PFSK-1 (cell line): ENCODE results near the gene ST6GALNAC1.

Experiments used
- FOXP2 ChIP-seq: optimal IDR thresholded peaks from 2 replicates; pipeline ENCODE3; 2011; ENCODE audit warnings: borderline replicate concordance, control low read depth, inconsistent platforms; ENCODE audit not compliant: insufficient read depth; ENCODE audit errors: extremely low read length, extremely low read depth
- POLR2AphosphoS5 ChIP-seq: IDR thresholded peaks from 2 replicates; pipeline ENCODE4 v1.6.1; 2012; ENCODE audit warnings: low read depth, mild to moderate bottlenecking, control low read depth, low read length, moderate library complexity
- SIN3A ChIP-seq: IDR thresholded peaks from 2 replicates; pipeline ENCODE4 v1.6.1; 2012; ENCODE audit warnings: mild to moderate bottlenecking, low read length, moderate library complexity, borderline replicate concordance; ENCODE audit not compliant: insufficient read depth
- TAF1 ChIP-seq: IDR thresholded peaks from 2 replicates; pipeline ENCODE4 v1.6.1; 2012; ENCODE audit warnings: low read length, control low read depth, borderline replicate concordance; ENCODE audit not compliant: insufficient read depth
- TF ChIP-seq, protein P1 (sequence below), 2 experiments: IDR thresholded peaks; 2 replicates each; pipeline versions ENCODE4 v1.6.1 to v1.8.0; 2011 to 2012; ENCODE audit warnings: low read depth in 2 of 2, low read length in 2 of 2, control low read depth in 1 of 2, inconsistent platforms in 1 of 2, mild to moderate bottlenecking in 1 of 2, moderate library complexity in 1 of 2; ENCODE audit not compliant: insufficient read depth in 1 of 2

Gene ST6GALNAC1

DNA sequence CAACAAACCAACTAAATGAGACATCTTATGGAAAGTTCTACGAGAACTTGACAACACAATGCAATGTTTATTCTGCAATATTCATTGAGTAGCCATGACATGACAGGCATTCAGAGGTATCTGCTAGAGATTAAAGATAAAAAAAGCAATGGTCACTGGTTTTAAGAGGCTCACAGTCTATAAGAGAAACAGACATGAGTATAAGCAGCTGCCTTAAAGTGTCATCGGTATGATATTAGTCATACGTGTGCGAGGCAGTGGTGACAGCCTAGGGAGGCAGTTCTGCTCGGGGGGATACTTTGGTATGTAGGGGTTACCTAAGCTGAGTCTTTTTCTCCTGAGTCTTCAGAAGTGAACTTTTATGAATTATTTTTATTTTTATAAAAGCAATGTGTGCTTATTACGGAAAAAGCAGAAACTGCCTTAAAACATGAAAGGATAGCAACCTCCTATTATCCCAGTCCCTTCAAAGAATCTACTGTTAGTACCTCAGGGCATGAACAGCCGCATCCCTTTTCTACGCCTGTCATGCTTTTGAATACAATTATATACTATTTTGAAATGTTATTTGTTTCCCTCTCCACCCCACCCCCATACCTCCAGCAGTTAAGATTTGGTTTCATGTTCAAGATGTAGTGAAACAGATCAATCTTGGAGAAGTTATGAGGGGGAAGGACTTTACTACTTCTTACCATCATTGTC is 7.7 kb downstream of the ST6GALNAC1 start:
- TF ChIP-seq SIN3A = no peak
- TF ChIP-seq, protein P1, sequence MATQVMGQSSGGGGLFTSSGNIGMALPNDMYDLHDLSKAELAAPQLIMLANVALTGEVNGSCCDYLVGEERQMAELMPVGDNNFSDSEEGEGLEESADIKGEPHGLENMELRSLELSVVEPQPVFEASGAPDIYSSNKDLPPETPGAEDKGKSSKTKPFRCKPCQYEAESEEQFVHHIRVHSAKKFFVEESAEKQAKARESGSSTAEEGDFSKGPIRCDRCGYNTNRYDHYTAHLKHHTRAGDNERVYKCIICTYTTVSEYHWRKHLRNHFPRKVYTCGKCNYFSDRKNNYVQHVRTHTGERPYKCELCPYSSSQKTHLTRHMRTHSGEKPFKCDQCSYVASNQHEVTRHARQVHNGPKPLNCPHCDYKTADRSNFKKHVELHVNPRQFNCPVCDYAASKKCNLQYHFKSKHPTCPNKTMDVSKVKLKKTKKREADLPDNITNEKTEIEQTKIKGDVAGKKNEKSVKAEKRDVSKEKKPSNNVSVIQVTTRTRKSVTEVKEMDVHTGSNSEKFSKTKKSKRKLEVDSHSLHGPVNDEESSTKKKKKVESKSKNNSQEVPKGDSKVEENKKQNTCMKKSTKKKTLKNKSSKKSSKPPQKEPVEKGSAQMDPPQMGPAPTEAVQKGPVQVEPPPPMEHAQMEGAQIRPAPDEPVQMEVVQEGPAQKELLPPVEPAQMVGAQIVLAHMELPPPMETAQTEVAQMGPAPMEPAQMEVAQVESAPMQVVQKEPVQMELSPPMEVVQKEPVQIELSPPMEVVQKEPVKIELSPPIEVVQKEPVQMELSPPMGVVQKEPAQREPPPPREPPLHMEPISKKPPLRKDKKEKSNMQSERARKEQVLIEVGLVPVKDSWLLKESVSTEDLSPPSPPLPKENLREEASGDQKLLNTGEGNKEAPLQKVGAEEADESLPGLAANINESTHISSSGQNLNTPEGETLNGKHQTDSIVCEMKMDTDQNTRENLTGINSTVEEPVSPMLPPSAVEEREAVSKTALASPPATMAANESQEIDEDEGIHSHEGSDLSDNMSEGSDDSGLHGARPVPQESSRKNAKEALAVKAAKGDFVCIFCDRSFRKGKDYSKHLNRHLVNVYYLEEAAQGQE (IDR thresholded peaks at IDR 0.05; ENCODE audit: insufficient read depth in 1 of 2, low read depth in 2 of 2, low read length in 2 of 2) = no peak
- TF ChIP-seq TAF1 = no peak
- no peak for TF ChIP-seq POLR2AphosphoS5
- no peak for TF ChIP-seq FOXP2

GRCh38 chr17:76635039-76635438 is 8.5 kb downstream of the ST6GALNAC1 start:
- TF ChIP-seq FOXP2 = no peak
- no peak for TF ChIP-seq SIN3A
- TF ChIP-seq POLR2AphosphoS5 = no peak
- TF ChIP-seq, protein P1 (IDR thresholded peaks at IDR 0.05; ENCODE audit: insufficient read depth in 1 of 2, low read depth in 2 of 2, low read length in 2 of 2) = no peak
- TF ChIP-seq TAF1 = no peak

DNA sequence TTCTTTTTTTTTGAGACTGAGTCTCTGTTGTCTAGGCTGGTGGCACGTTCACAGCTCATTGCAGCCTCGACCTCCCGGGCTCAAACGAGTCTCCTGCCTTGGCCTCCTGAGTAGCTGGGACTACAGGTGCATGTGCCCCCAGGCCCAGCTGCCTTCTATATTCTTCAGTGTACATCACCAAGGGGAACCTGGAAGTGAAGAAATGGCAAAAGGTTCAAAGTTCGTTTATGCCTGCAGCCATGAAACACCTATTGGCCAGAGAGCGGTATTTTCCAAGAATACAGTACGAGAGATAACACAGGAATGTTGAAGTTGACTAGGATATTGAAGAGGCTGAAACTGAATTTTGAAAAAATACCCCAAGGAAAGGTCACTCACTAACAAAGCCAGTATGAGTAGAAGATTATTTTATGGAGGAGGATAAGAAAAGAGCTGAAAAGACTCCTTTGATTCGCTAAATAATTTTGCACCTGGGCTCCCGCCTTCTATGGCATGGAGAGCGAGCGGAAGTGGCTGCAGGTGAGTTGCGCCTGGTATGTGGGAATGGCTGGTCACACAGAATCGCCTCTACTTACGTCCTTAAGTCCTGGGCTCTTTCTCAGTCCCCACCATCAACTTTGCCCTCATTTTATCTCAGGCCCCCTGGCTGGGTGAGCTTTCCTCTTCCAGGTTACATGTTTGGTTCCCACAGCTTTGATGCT is 9.8 kb downstream of the ST6GALNAC1 start:
- TF ChIP-seq POLR2AphosphoS5 = no peak
- TF ChIP-seq, protein P1 (IDR thresholded peaks at IDR 0.05; ENCODE audit: insufficient read depth in 1 of 2, low read depth in 2 of 2, low read length in 2 of 2) = no peak
- TF ChIP-seq TAF1 = no peak
- TF ChIP-seq FOXP2 = no peak
- TF ChIP-seq SIN3A = no peak

DNA sequence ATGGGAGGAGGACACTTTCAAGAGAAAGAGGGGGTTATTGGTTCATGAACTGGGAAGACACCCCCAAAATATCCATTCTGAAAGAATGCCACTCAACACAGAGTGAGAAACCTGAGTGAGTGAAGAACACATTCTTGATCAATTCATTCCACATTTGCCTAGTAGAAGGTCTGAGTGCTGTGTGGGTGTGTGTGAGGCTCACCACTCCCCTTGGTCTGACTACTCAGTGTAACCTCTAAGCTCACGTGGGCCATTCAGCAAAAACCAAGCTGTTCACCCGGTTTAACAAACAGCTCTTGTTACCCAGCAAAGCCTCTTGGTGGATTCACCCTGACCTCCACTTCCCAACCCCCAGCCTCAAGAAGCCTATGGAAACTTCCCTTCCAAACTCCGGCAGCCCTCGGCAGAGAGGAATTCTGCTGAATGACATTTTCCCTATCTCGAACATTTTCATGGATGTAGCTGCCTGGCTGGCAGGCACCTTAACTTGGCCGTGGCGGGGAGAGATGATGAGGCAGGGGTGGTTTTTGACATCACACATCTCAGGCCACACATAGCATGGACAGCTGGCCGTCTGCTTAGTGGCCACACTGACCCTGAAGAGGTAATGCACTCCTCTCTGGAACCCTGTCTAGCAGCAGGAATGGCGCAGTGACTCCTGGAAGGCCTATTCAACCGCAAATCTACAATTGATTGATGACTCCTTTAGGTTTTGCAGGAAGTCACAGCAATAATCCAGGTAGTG is 11.6 kb downstream of the ST6GALNAC1 start:
- TF ChIP-seq TAF1 (no peak), FOXP2 (no peak), SIN3A (no peak), POLR2AphosphoS5 (no peak)
- TF ChIP-seq, protein P1 (IDR thresholded peaks at IDR 0.05; ENCODE audit: insufficient read depth in 1 of 2, low read depth in 2 of 2, low read length in 2 of 2) = no peak
